Right lobe of liver (tissue), 6 donors: Measurements from ENCODE around the gene DDB1. TPM values are rescaled to one million over a fixed set of nuclear protein-coding genes. Genes with fewer than 3 reads are reported as not detected.
A peak's percentile ranks its signal among the peaks of the same experiment; 100 is the strongest.

Source experiments
- ATAC-seq, 4 donors: fragments of 200-7000 bp; cut with Tn5 transposase; one replicate each; pipeline ENCODE4 v1.9.1; 2020; ENCODE audit warnings: mild to moderate bottlenecking in 4 of 4, moderate library complexity in 4 of 4
- DNase-seq, 3 donors: peaks; one replicate each; pipeline ENCODE4 v3.0.0-alpha.2; 2020
- H3K27ac ChIP-seq, 3 donors: fragments of 200-600 bp; one replicate each; pipeline ENCODE4 v1.8.0; 2022
- H3K27me3 ChIP-seq, 2 donors: fragments of 200-600 bp; one replicate each; pipeline ENCODE4 v1.8.0; 2022
- H3K36me3 ChIP-seq, 4 donors: fragments of 200-600 bp; sonication (generic) in 1 of 4; one replicate each; pipeline versions ENCODE4 v1.5.1 to v1.8.0; 2017 to 2022; ENCODE audit warnings: control low read depth in 1 of 4
- H3K4me1 ChIP-seq, 4 donors: fragments of 200-600 bp; sonication (generic) in 1 of 4; one replicate each; pipeline versions ENCODE4 v1.5.1 to v1.8.0; 2017 to 2022; ENCODE audit warnings: control low read depth in 1 of 4
- H3K4me3 ChIP-seq, 3 donors: fragments of 200-600 bp; one replicate each; pipeline ENCODE4 v1.8.0; 2022
- H3K9me3 ChIP-seq, 4 donors: fragments of 200-600 bp; sonication (generic) in 1 of 4; one replicate each; pipeline versions ENCODE4 v1.5.1 to v1.8.0; 2017 to 2022; ENCODE audit warnings: control low read depth in 1 of 4
- POLR2A ChIP-seq: fragments of 450-650 bp; IDR thresholded peaks from one replicate; pipeline ENCODE4 v1.6.1; 2017; ENCODE audit warnings: antibody characterized with exemption, mild to moderate bottlenecking
- WGBS: methylation state at CpG from one replicate; pipeline ENCODE4 v1.1.6; 2018; ENCODE audit warnings: low coverage, low lambda C conversion rate; ENCODE audit not compliant: insufficient coverage; ENCODE audit errors: missing lambda C conversion rate; 5-methylcytosine and 5-hydroxymethylcytosine counted together
- intact Hi-C, 2 donors: fragments of 100-400 bp; cut with DNase I; formaldehyde crosslinking; loops; one replicate each; pipeline versions ENCODE4 v1.11.2 to v1.14.1; 2022
- total RNA-seq, 6 experiments: library from RNA; depleted of rRNA in 2 of 6; stranded (reverse); fragments of >200 nt in 2 of 6; fragmentation: NEBNext Ultra II Directional in 3 of 6; extraction: Animal tissue kit (Norgen Biotek cat#: 25700) in 3 of 6; gene quantifications; one replicate each; pipeline versions ENCODE4 v1.1.0 to v1.2.4, GENCODE V29; 2016 to 2023
- TF ChIP-seq, protein P1 (sequence below), 4 donors: fragments of 200-600 bp in 3 of 4; fragments of 450-650 bp in 1 of 4; IDR thresholded peaks; one replicate each; pipeline versions ENCODE4 v1.5.1 to v1.8.0; 2016 to 2022; ENCODE audit warnings: antibody characterized with exemption in 4 of 4, mild to moderate bottlenecking in 2 of 4
- donor health status: DM: no; HTN: yes; CAD: no.
- donor health status: DM: no; HTN: no; CAD: no.
- donor health status: DM: no; HTN: no; CAD: no.
- donor health status: DM: no; HTN: yes; CAD: no.
- donor health status: DM: no; HTN: yes; CAD: no.

Gene DDB1
- total RNA-seq, 6 experiments from 2014 or later: 70.9 to 94.5 (median 83.9) TPM

DNA sequence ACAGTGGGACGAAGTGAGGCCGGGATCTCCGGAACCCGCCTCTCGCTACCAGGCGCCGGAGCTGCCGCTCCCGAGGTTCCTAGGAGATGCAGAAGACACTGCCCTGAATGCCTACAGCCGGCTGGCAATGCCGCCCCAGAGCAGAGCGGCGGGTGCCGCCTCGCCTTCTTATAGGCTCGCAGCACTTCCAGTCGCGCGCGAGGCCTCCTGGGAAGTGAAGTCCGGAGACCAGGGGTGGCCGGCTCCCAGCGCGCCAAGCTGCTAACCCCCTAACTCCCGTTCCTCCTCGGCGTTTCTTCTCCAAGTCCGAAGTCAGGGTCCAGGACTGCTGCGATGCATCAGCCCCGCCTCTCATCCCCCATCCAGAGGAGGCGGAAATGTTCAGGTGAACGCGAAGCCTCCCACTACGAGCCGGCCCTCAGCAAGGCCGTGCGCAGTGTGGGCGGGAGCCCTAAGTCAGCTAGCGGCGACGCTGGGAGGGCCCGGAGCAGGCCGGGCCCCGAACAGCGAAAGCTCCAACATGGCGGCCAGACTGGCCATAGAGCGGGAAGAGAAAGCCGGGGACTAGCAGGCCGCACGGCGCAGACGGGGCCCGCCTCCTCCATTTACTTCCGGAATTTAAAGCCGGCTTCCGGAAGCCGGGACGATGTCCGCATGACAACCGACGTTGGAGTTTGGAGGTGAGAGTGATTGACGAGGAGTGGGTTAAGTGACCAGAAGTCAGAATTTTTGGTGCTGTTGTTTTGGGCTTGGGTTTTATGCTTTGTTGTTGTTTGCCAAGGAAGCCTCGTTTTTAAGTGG, 29.0 kb upstream of the DDB1 start, which contains the start of the genes CYB561A3 and TMEM138:
Gene CYB561A3, minus strand, starts transcription at position 142 of the 801 bp plus-strand sequence. CDS start 5,169 bp downstream, outside the sequence.
Gene TMEM138, plus strand, starts transcription at position 634 of the 801 bp plus-strand sequence. CDS start 2,017 bp downstream, outside the sequence.
- under 1% methylated on average over 34 of the region's 63 CpGs for WGBS
- ATAC-seq (peak; percentile 93 to 97 (median 94)), DNase-seq (peak; percentile 94 to 96 (median 95))
- intact Hi-C loops: no loop called here
- Histone ChIP-seq H3K4me3 (peak within 1 kb of the TSS; percentile 61 to 82 (median 81)), H3K27ac (peak within 1 kb of the TSS; percentile 93 to 98 (median 95)), H3K36me3 (peaks cover 0 to 29% (median 8%) of the 10 kb centered on the region in 4 donors), H3K9me3 (no peaks in the 10 kb centered on the region), H3K27me3 (no peaks in the 10 kb centered on the region), H3K4me1 (peaks cover 0 to 26% (median 6%) of the 10 kb centered on the region in 4 donors)
- TF ChIP-seq, protein P1, sequence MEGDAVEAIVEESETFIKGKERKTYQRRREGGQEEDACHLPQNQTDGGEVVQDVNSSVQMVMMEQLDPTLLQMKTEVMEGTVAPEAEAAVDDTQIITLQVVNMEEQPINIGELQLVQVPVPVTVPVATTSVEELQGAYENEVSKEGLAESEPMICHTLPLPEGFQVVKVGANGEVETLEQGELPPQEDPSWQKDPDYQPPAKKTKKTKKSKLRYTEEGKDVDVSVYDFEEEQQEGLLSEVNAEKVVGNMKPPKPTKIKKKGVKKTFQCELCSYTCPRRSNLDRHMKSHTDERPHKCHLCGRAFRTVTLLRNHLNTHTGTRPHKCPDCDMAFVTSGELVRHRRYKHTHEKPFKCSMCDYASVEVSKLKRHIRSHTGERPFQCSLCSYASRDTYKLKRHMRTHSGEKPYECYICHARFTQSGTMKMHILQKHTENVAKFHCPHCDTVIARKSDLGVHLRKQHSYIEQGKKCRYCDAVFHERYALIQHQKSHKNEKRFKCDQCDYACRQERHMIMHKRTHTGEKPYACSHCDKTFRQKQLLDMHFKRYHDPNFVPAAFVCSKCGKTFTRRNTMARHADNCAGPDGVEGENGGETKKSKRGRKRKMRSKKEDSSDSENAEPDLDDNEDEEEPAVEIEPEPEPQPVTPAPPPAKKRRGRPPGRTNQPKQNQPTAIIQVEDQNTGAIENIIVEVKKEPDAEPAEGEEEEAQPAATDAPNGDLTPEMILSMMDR (IDR thresholded peaks at IDR 0.05): no peak
- TF ChIP-seq POLR2A: peak; percentile 90

DNA sequence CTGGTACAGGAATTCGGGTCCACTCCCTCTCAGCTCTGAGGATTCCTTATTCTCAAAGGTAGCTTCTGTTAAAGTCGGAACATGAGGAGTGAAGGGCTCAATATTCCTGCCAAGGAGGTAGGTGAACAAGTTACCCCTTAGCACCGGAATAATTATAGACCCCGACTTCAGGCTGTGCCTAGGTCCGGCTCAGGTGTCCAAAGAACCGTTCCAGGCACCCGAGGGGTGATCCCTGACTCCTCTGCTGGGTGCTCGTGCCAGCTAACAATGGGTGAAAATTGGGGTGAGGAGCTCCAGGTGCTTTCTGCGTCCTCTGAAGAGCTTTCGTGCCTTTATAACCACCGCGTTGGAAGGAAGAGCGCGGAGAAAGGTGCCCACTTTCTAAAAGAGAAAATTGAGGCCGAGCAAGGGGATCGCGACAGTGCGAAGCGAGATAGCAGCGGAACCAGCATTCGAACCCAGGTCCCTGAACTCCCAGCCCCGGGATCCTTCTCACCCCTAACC, 28.4 kb upstream of the DDB1 start:
- DNase-seq (no peak), ATAC-seq (no peak)
- Histone ChIP-seq H3K4me3 (peak overlapping the region; percentile 61 to 82 (median 81)), H3K36me3 (peaks cover 0 to 23% (median 5%) of the 10 kb centered on the region in 4 donors), H3K27me3 (no peaks in the 10 kb centered on the region), H3K4me1 (peaks cover 0 to 26% (median 6%) of the 10 kb centered on the region in 4 donors), H3K27ac (peak overlapping the region; percentile 93 to 98 (median 95)), H3K9me3 (no peaks in the 10 kb centered on the region)
- intact Hi-C loops: no loop called here
- WGBS: 3% methylated on average over 10 of the region's 22 CpGs
- no peak for TF ChIP-seq POLR2A
- TF ChIP-seq, protein P1 (IDR thresholded peaks at IDR 0.05): no peak

DNA sequence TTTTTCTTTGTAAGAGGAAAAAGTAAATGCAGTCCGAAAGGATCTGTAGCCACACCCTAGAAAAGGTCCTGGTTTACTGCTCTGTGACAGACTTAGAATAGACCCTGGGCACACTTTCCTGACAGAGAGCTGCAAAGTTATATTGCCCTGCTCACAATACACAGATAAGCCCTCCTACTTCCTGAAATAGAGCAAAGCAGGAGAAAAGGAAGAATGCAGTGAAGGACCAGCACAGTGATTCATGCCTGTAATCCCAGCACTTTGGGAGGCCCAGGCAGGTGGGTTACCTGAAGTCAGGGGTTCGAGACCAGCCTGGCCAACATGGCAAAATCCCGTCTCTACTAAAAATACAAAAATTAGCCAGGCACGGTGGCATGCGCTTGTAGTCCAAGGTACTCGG, 26.6 kb upstream of the DDB1 start:
- intact Hi-C loops: no loop called here
- ATAC-seq: no peak
- TF ChIP-seq POLR2A: no peak
- TF ChIP-seq, protein P1 (IDR thresholded peaks at IDR 0.05): no peak

DNA sequence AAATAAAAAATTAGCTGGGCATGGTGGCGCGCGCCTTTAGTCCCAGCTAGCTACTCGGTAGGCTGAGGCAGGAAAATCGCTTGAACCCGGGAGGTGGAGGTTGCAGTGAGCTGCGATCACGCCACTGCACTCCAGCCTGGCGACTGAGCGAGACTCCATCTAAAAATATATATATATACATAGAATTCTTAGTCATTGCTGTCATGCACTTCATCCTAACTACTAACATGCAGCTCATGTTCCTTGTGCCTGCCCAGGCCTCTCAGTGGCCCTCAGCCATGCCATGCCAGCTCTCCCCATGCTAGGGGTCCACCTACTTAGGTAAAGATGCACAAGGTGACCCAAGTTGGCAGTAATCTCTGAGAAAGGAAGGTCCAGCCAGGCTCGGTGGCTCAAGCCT, 25.7 kb upstream of the DDB1 start:
- H3K27me3 ChIP-seq: no peaks in the 10 kb centered on the region
- no peak for DNase-seq
- ATAC-seq: no peak
- peaks cover 0 to 22% (median 6%) of the 10 kb centered on the region in 4 donors for H3K4me1 ChIP-seq
- H3K36me3 ChIP-seq: no peaks in the 10 kb centered on the region
- WGBS: 98% methylated on average over 10 of the region's 11 CpGs
- intact Hi-C loops: no loop called here
- H3K9me3 ChIP-seq: no peaks in the 10 kb centered on the region
- TF ChIP-seq POLR2A: no peak
- TF ChIP-seq, protein P1 (IDR thresholded peaks at IDR 0.05): no peak
- no peak overlapping the region for H3K27ac ChIP-seq
- no peak overlapping the region for H3K4me3 ChIP-seq

More for the DNA sequence above, 26.6 kb upstream of the DDB1 start:
- DNase-seq: no peak
- no peaks in the 10 kb centered on the region for H3K9me3 ChIP-seq
- H3K36me3 ChIP-seq: peaks cover 0 to 5% (median 2%) of the 10 kb centered on the region in 4 donors
- WGBS: 76% methylated on average over 6 of the region's 6 CpGs
- H3K4me1 ChIP-seq: peaks cover 0 to 25% (median 6%) of the 10 kb centered on the region in 4 donors
- H3K4me3 ChIP-seq: no peak overlapping the region
- no peak overlapping the region for H3K27ac ChIP-seq
- no peaks in the 10 kb centered on the region for H3K27me3 ChIP-seq
